GM12873 (cell line): Measurements from ENCODE around the gene IRF1.

Experiments
- CTCF ChIP-seq: IDR thresholded peaks from 2 replicates; pipeline ENCODE4 v1.5.1; 2012; ENCODE audit warnings: low read depth, mild to moderate bottlenecking, moderate library complexity, low read length, control low read depth; ENCODE audit not compliant: insufficient read depth; ENCODE audit errors: missing control alignments

Gene IRF1

GRCh38 chr5:132498152-132498551 is 7.6 kb upstream of the IRF1 start:
- TF ChIP-seq CTCF, result no peak

GRCh38 chr5:132497488-132497997 is 7.0 kb upstream of the IRF1 start:
- TF ChIP-seq CTCF, result no peak

- no peak for TF ChIP-seq CTCF
These were observed 6.3 kb upstream of the IRF1 start for GRCh38 chr5:132496631-132497487.

GRCh38 chr5:132496191-132496630 is 5.6 kb upstream of the IRF1 start:
- TF ChIP-seq CTCF, result no peak

- no peak for TF ChIP-seq CTCF
These were observed 5.2 kb upstream of the IRF1 start for GRCh38 chr5:132495667-132496190.

GRCh38 chr5:132493821-132494220 is 3.2 kb upstream of the IRF1 start:
- no peak for TF ChIP-seq CTCF

- no peak for TF ChIP-seq CTCF
These were observed 2.7 kb upstream of the IRF1 start for GRCh38 chr5:132493241-132493640.
